CD14-positive monocyte (primary cell): ENCODE results near the gene PPID. TPM values are rescaled to one million over a fixed set of nuclear protein-coding genes. Genes with fewer than 3 reads are reported as not detected.

Experiments used
- DNase-seq, 3 donors: peaks; one replicate each; pipeline ENCODE4 v3.0.0-alpha.2; 2011 to 2022
- H2AFZ ChIP-seq: 2 replicates; pipeline ENCODE4 v1.6.0; 2012; ENCODE audit warnings: mild to moderate bottlenecking, low read depth, low read length, inconsistent platforms; ENCODE audit not compliant: insufficient read depth, poor library complexity, severe bottlenecking
- H3K27ac ChIP-seq, 2 donors: 1 replicate in 1 of 2; 2 replicates in 1 of 2; pipeline ENCODE4 v1.5.1; 2012 to 2013; ENCODE audit warnings: low read length in 2 of 2, control low read depth in 1 of 2, inconsistent platforms in 1 of 2, low read depth in 1 of 2, mild to moderate bottlenecking in 1 of 2
- H3K27me3 ChIP-seq, 2 donors: one replicate each; pipeline versions ENCODE4 v1.6.0 to v1.6.1; 2011 to 2013; ENCODE audit warnings: low read length in 2 of 2; ENCODE audit not compliant: control insufficient read depth in 2 of 2, insufficient read depth in 2 of 2
- H3K36me3 ChIP-seq, 2 donors: replicated peaks in 1 of 2; 1 replicate in 1 of 2; 2 replicates in 1 of 2; pipeline versions ENCODE4 v1.5.1 to v1.6.1; 2012 to 2013; ENCODE audit warnings: low read length in 2 of 2, control low read depth in 1 of 2, inconsistent platforms in 1 of 2, mild to moderate bottlenecking in 1 of 2; ENCODE audit not compliant: insufficient read depth in 2 of 2, control insufficient read depth in 1 of 2
- H3K4me1 ChIP-seq, 2 donors: 1 replicate in 1 of 2; 2 replicates in 1 of 2; pipeline versions ENCODE4 v1.5.1 to v1.6.1; 2012 to 2013; ENCODE audit warnings: low read length in 2 of 2, control low read depth in 1 of 2, inconsistent platforms in 1 of 2, mild to moderate bottlenecking in 1 of 2, moderate library complexity in 1 of 2; ENCODE audit not compliant: insufficient read depth in 2 of 2, control insufficient read depth in 1 of 2
- H3K4me2 ChIP-seq: replicated peaks from 2 replicates; pipeline ENCODE3; 2012; ENCODE audit warnings: low read length, moderate library complexity, mild to moderate bottlenecking; ENCODE audit not compliant: poor library complexity, severe bottlenecking; ENCODE audit errors: extremely low read depth
- H3K4me3 ChIP-seq, 3 experiments: fragments of 200-600 bp in 1 of 3; sonication (generic) in 1 of 3; replicated peaks in 1 of 3; 1 replicate in 2 of 3; 2 replicates in 1 of 3; pipeline ENCODE4 v1.5.1; 2011 to 2013; ENCODE audit warnings: low read length in 3 of 3, mild to moderate bottlenecking in 3 of 3, control low read depth in 2 of 3, low read depth in 2 of 3, inconsistent platforms in 1 of 3, moderate library complexity in 1 of 3
- H3K79me2 ChIP-seq: 2 replicates; pipeline ENCODE4 v1.6.0; 2012; ENCODE audit warnings: mild to moderate bottlenecking, control low read depth, inconsistent platforms, low read length, moderate library complexity; ENCODE audit not compliant: insufficient read depth
- H3K9ac ChIP-seq: 2 replicates; pipeline ENCODE4 v1.6.0; 2017; ENCODE audit warnings: low read length, mild to moderate bottlenecking; ENCODE audit not compliant: insufficient read depth, poor library complexity, severe bottlenecking
- H3K9me3 ChIP-seq, 2 donors: replicated peaks in 1 of 2; 1 replicate in 1 of 2; 2 replicates in 1 of 2; pipeline versions ENCODE4 v1.5.1 to v1.6.1; 2012 to 2013; ENCODE audit warnings: low read length in 2 of 2, control low read depth in 1 of 2; ENCODE audit not compliant: control insufficient read depth in 1 of 2, insufficient read depth in 1 of 2
- H4K20me1 ChIP-seq: 2 replicates; pipeline ENCODE4 v1.6.0; 2012; ENCODE audit warnings: mild to moderate bottlenecking, low read length, control low read depth, moderate library complexity; ENCODE audit not compliant: insufficient read depth
- H3K27ac Mint-ChIP-seq, 7 donors: one replicate each; pipeline ENCODE4 v1.8.0; 2020; ENCODE audit warnings: mild to moderate bottlenecking in 7 of 7, mixed read lengths in 7 of 7, moderate library complexity in 6 of 7, inconsistent platforms in 2 of 7
- H3K27me3 Mint-ChIP-seq, 3 donors: one replicate each; pipeline ENCODE4 v1.8.0; 2021 to 2022; ENCODE audit warnings: low read depth in 3 of 3, mild to moderate bottlenecking in 3 of 3, mixed read lengths in 3 of 3, moderate library complexity in 3 of 3, inconsistent platforms in 1 of 3
- H3K36me3 Mint-ChIP-seq, 2 donors: one replicate each; pipeline ENCODE4 v1.8.0; 2020; ENCODE audit warnings: mixed read lengths in 2 of 2, inconsistent platforms in 1 of 2, mild to moderate bottlenecking in 1 of 2
- H3K4me1 Mint-ChIP-seq: one replicate; pipeline ENCODE4 v1.8.0; 2020; ENCODE audit warnings: mild to moderate bottlenecking, mixed read lengths
- H3K4me3 Mint-ChIP-seq, 2 donors: one replicate each; pipeline ENCODE4 v1.8.0; 2020; ENCODE audit warnings: mild to moderate bottlenecking in 2 of 2, mixed read lengths in 2 of 2, moderate library complexity in 1 of 2
- H3K9me3 Mint-ChIP-seq, 7 donors: one replicate each; pipeline ENCODE4 v1.8.0; 2020 to 2022; ENCODE audit warnings: mixed read lengths in 7 of 7, mild to moderate bottlenecking in 6 of 7, moderate library complexity in 6 of 7, inconsistent platforms in 2 of 7
- CTCF ChIP-seq: fragments of 200-600 bp; IDR thresholded peaks from one replicate; pipeline ENCODE4 v1.8.0; 2022; ENCODE audit warnings: antibody characterized with exemption, mild to moderate bottlenecking
- WGBS: methylation state at CpG from one replicate; pipeline ENCODE4 v1.1.5; 2013; ENCODE audit warnings: missing lambda C conversion rate; ENCODE audit not compliant: insufficient coverage; 5-methylcytosine and 5-hydroxymethylcytosine counted together
- intact Hi-C, 2 donors: fragments of 100-400 bp; cut with micrococcal nuclease; formaldehyde crosslinking; loops; one replicate each; pipeline versions ENCODE4 v1.15.0 to v1.15.1; 2023
- polyA plus RNA-seq, 3 donors: library from polyadenylated mRNA; depleted of rRNA in 1 of 3; unstranded in 2 of 3; stranded (reverse) in 1 of 3; fragments of 300-500 nt in 2 of 3; fragments of >200 nt in 1 of 3; fragmentation: Illumina TruSeq in 2 of 3; gene quantifications; 1 replicate in 2 of 3; 2 replicates in 1 of 3; pipeline ENCODE4 v1.2.3, GENCODE V29; 2012 to 2021

The PPID gene
- polyA plus RNA-seq, 3 donors = 11.0 to 30.5 (median 18.1) TPM

GRCh38 chr4:158710814-158711213 is 12.4 kb downstream of the PPID start:
- Histone ChIP-seq H3K79me2 (no peaks in the 10 kb centered on the region), H3K4me2 (no peak overlapping the region), H3K9me3 (no peaks in the 10 kb centered on the region), H3K27ac (no peak overlapping the region), H3K9ac (no peak overlapping the region), H4K20me1 (no peaks in the 10 kb centered on the region), H3K4me3 (no peak overlapping the region), H3K4me1 (peaks cover 8 to 9% of the 10 kb centered on the region in 2 donors), H3K27me3 (no peaks in the 10 kb centered on the region), H2AFZ (no peak overlapping the region), H3K36me3 (peaks cover 78 to 90% of the 10 kb centered on the region in 2 donors)
- H3K4me1 Mint-ChIP-seq = peaks cover 11% of the 10 kb centered on the region
- intact Hi-C loops = no loop called here
- no peak overlapping the region for H3K4me3 Mint-ChIP-seq
- no peaks in the 10 kb centered on the region for H3K27me3 Mint-ChIP-seq
- DNase-seq = no peak
- peaks cover 80 to 88% of the 10 kb centered on the region in 2 donors for H3K36me3 Mint-ChIP-seq
- TF ChIP-seq CTCF = no peak
- WGBS = no CpG with 5 or more reads among the region's 1 CpG
- no peaks in the 10 kb centered on the region for H3K9me3 Mint-ChIP-seq
- H3K27ac Mint-ChIP-seq = no peak overlapping the region

GRCh38 chr4:158704274-158704673 is 18.9 kb downstream of the PPID start:
- Mint-ChIP-seq H3K4me1 (no peaks in the 10 kb centered on the region), H3K9me3 (no peaks in the 10 kb centered on the region), H3K36me3 (peaks cover 62 to 65% of the 10 kb centered on the region in 2 donors), H3K4me3 (no peak overlapping the region), H3K27me3 (no peaks in the 10 kb centered on the region), H3K27ac (no peak overlapping the region)
- H3K4me1 ChIP-seq = no peaks in the 10 kb centered on the region
- H3K36me3 ChIP-seq = peaks cover 44 to 92% of the 10 kb centered on the region in 2 donors
- no peak for DNase-seq
- H4K20me1 ChIP-seq = no peaks in the 10 kb centered on the region
- H3K79me2 ChIP-seq = no peaks in the 10 kb centered on the region
- H3K9me3 ChIP-seq = no peaks in the 10 kb centered on the region
- no peak overlapping the region for H3K27ac ChIP-seq
- no peak overlapping the region for H3K4me3 ChIP-seq
- 96% methylated on average over 2 of the region's 4 CpGs for WGBS
- TF ChIP-seq CTCF = no peak
- no peak overlapping the region for H3K9ac ChIP-seq
- H3K4me2 ChIP-seq = no peak overlapping the region
- intact Hi-C loops = no loop called here
- no peaks in the 10 kb centered on the region for H3K27me3 ChIP-seq
- no peak overlapping the region for H2AFZ ChIP-seq
